ENCODE data around the gene SPO11. TPM values are rescaled to one million over a fixed set of nuclear protein-coding genes. Genes with fewer than 3 reads are reported as not detected.

SPO11 gene
- total RNA-seq, 1 experiment from 2014 or later: not detected

GRCh38 chr20:57330998-57331397 is 1.4 kb downstream of the SPO11 start:
- Histone ChIP-seq H4K5ac (ENCODE audit: insufficient read length, low read depth, low read length) (no peak overlapping the region), H3K4me1 (ENCODE audit: insufficient read depth, low read length) (no peaks in the 10 kb centered on the region), H3K56ac (ENCODE audit: insufficient read length, low read depth, low read length) (no peak overlapping the region), H3K79me2 (ENCODE audit: insufficient read depth, low read length) (no peaks in the 10 kb centered on the region), H2AFZ (ENCODE audit: low read length) (no peak overlapping the region), H3K4me2 (ENCODE audit: insufficient read depth, insufficient read length, low read length) (no peak overlapping the region), H3K4ac (ENCODE audit: low read depth, low read length) (no peak overlapping the region), H2BK12ac (ENCODE audit: insufficient read length, low read depth, low read length) (no peak overlapping the region), H3K18ac (ENCODE audit: insufficient read length, low read depth, low read length) (no peak overlapping the region), H3T11ph (ENCODE audit: low read length) (no peak overlapping the region), H2BK20ac (ENCODE audit: low read depth, low read length, poor library complexity, severe bottlenecking) (no peak overlapping the region), H2AK5ac (ENCODE audit: insufficient read length, low read length) (no peak overlapping the region), H3K79me1 (ENCODE audit: insufficient read depth, low read depth, low read length, poor library complexity, severe bottlenecking) (no peaks in the 10 kb centered on the region), H3K23me2 (ENCODE audit: insufficient read length, low read depth, low read length, poor library complexity, severe bottlenecking) (no peaks in the 10 kb centered on the region), H3K9me3 (ENCODE audit: control insufficient read depth, low read depth, low read length) (no peaks in the 10 kb centered on the region), H3K9ac (ENCODE audit: extremely low read depth, insufficient read length, low read length) (no peak overlapping the region), H3K27me3 (ENCODE audit: insufficient read depth, low read length) (no peaks in the 10 kb centered on the region), H4K8ac (replicated peaks; ENCODE audit: insufficient read length, low read depth, low read length) (no peak overlapping the region), H2BK15ac (ENCODE audit: low read depth, low read length) (no peak overlapping the region), H2BK5ac (ENCODE audit: insufficient read length, low read length) (no peak overlapping the region), H4K91ac (ENCODE audit: insufficient read length, low read depth, low read length) (no peak overlapping the region), H3K23ac (ENCODE audit: insufficient read length, low read depth, low read length) (no peak overlapping the region), H3K14ac (ENCODE audit: insufficient read depth, low read length) (no peak overlapping the region), H4K20me1 (ENCODE audit: control insufficient read depth, insufficient read depth, insufficient read length) (no peaks in the 10 kb centered on the region), H2BK120ac (ENCODE audit: low read depth, low read length, poor library complexity, severe bottlenecking) (no peak overlapping the region), H3K27ac (ENCODE audit: insufficient read length, low read depth, low read length) (no peak overlapping the region)
- Mint-ChIP-seq H3K4me3 (no peak overlapping the region), H3K27me3 (ENCODE audit: low read depth) (peaks cover 17% of the 10 kb centered on the region), H3K9me3 (no peaks in the 10 kb centered on the region), H3K27ac (no peak overlapping the region), H3K4me1 (peaks cover 12 to 15% of the 10 kb centered on the region in 2 experiments), H3K36me3 (ENCODE audit: insufficient read depth in 1 of 3, low read depth in 3 of 3) (no peaks in the 10 kb centered on the region)
- no CpG with 5 or more reads among the region's 8 CpGs for WGBS (ENCODE audit: extremely low coverage, insufficient read length, low lambda C conversion rate)
- no peak for DNase-seq
- no peak for TF ChIP-seq CTCF (conservative IDR thresholded peaks at IDR 0.05)

All from H9 (cell line).